GM12878 (cell line): ENCODE data around the gene TTLL12. TPM values are rescaled to one million over a fixed set of nuclear protein-coding genes. Genes with fewer than 3 reads are reported as not detected.

Experiments used
- ATAC-seq: fragments of 200-7000 bp; cut with Tn5 transposase; 3 replicates; pipeline ENCODE4 v1.9.1; 2020; ENCODE audit warnings: mild to moderate bottlenecking, moderate library complexity
- BruUV-seq: library from RNA; stranded (reverse); fragments of 400-500 nt; replicated peaks from 2 replicates; lab custom pipeline; 2021; lab: Mats Ljungman, UMichigan
- CTCF ChIA-PET: fragments of 300-600 bp; sonication (Branson Sonifier 250); formaldehyde crosslinking; extraction: SDS; loops from one replicate; lab custom pipeline; 2021; ENCODE audit warnings: inconsistent platforms; lab: Yijun Ruan, JAX
- POLR2A ChIA-PET: fragments of 350-600 bp; formaldehyde crosslinking; extraction: SDS; loops from one replicate; lab custom pipeline; 2021; ENCODE audit warnings: inconsistent platforms; lab: Charles Lee
- RAD21 ChIA-PET: fragments of 300-600 bp; sonication (Branson Sonifier 250); formaldehyde crosslinking; loops from one replicate; lab custom pipeline; 2023; ENCODE audit warnings: antibody characterized with exemption; ENCODE audit not compliant: unreplicated experiment; lab: Charles Lee
- SMC1A ChIA-PET: fragments of 300-600 bp; sonication (Branson Sonifier 250); formaldehyde crosslinking; loops from one replicate; lab custom pipeline; 2023; ENCODE audit not compliant: unreplicated experiment, uncharacterized antibody; lab: Charles Lee
- DNase-seq: peaks from one replicate; pipeline ENCODE4 v3.0.0-alpha.2; 2011; ENCODE audit warnings: low read depth, low spot score
- FAIRE-seq: peaks from 3 replicates; lab custom pipeline; 2011; peaks lifted over from hg19 to GRCh38; lab: Jason Lieb, UNC
- H2AFZ ChIP-seq: 2 replicates; pipeline ENCODE4 v1.6.0; 2011; ENCODE audit warnings: low read depth, low read length, control low read depth; ENCODE audit not compliant: control insufficient read depth
- H3K27ac ChIP-seq: 2 replicates; pipeline ENCODE4 v1.5.1; 2011; ENCODE audit warnings: control low read depth; ENCODE audit not compliant: control insufficient read depth, insufficient read depth
- H3K27me3 ChIP-seq, 2 experiments: replicated peaks in 1 of 2; 2 replicates each; pipeline versions ENCODE4 v1.6.0 to v1.6.1; 2011; ENCODE audit warnings: low read length in 1 of 2; ENCODE audit not compliant: control insufficient read depth in 2 of 2, insufficient read depth in 2 of 2
- H3K36me3 ChIP-seq, 2 experiments: 2 replicates each; pipeline ENCODE4 v1.5.1; 2011; ENCODE audit warnings: low read length in 1 of 2; ENCODE audit not compliant: control insufficient read depth in 2 of 2, insufficient read depth in 2 of 2
- H3K4me1 ChIP-seq: 2 replicates; pipeline ENCODE4 v1.6.1; 2011; ENCODE audit warnings: mild to moderate bottlenecking, low read length, moderate library complexity, mixed read lengths; ENCODE audit not compliant: control insufficient read depth, insufficient read depth
- H3K4me2 ChIP-seq: 2 replicates; pipeline ENCODE4 v1.6.0; 2011; ENCODE audit warnings: control low read depth; ENCODE audit not compliant: control insufficient read depth, insufficient read depth
- H3K4me3 ChIP-seq: fragments of 200-600 bp; sonication (generic); 2 replicates; pipeline ENCODE4 v1.5.1; 2016
- H3K79me2 ChIP-seq: 2 replicates; pipeline ENCODE4 v1.6.0; 2011; ENCODE audit warnings: low read length; ENCODE audit not compliant: control insufficient read depth, insufficient read depth
- H3K9ac ChIP-seq: 2 replicates; pipeline ENCODE4 v1.8.0; 2011; ENCODE audit warnings: low read length, control low read depth, mixed read lengths; ENCODE audit not compliant: control insufficient read depth, insufficient read depth
- H3K9me3 ChIP-seq: replicated peaks from 3 replicates; pipeline ENCODE4 v1.5.1; 2011; ENCODE audit warnings: mild to moderate bottlenecking, low read length; ENCODE audit not compliant: control insufficient read depth, insufficient read depth
- H4K20me1 ChIP-seq: 2 replicates; pipeline ENCODE4 v1.6.0; 2011; ENCODE audit not compliant: control insufficient read depth, insufficient read depth
- GATAD2B ChIP-seq: fragments of 450-650 bp; conservative IDR thresholded peaks from 2 replicates; pipeline ENCODE4 v1.6.1; 2017; ENCODE audit warnings: low read depth, mild to moderate bottlenecking, moderate library complexity
- HDAC2 ChIP-seq: fragments of 200-600 bp; sonication (generic); IDR thresholded peaks from 2 replicates; pipeline ENCODE4 v1.6.1; 2017
- IRF5 ChIP-seq: fragments of 450-650 bp; IDR thresholded peaks from 2 replicates; pipeline ENCODE4 v1.6.1; 2017; ENCODE audit warnings: borderline replicate concordance
- KLF5 ChIP-seq: fragments of 450-650 bp; IDR thresholded peaks from 2 replicates; pipeline ENCODE4 v1.6.1; 2014; ENCODE audit warnings: mild to moderate bottlenecking; ENCODE audit not compliant: partially characterized antibody
- MLLT1 ChIP-seq: fragments of 450-650 bp; IDR thresholded peaks from 2 replicates; pipeline ENCODE4 v1.6.1; 2016; ENCODE audit warnings: mild to moderate bottlenecking
- NFIC ChIP-seq: IDR thresholded peaks from 2 replicates; pipeline ENCODE4 v1.6.1; 2012; ENCODE audit warnings: low read depth, mild to moderate bottlenecking, inconsistent platforms, low read length, moderate library complexity
- RELB ChIP-seq: fragments of 450-650 bp; IDR thresholded peaks from 2 replicates; pipeline ENCODE4 v1.6.1; 2017; ENCODE audit warnings: low read depth, mild to moderate bottlenecking, moderate library complexity
- TARDBP ChIP-seq: IDR thresholded peaks from 2 replicates; pipeline ENCODE4 v1.6.1; 2016; ENCODE audit warnings: borderline replicate concordance
- TCF3 ChIP-seq: IDR thresholded peaks from 2 replicates; pipeline ENCODE4 v1.6.1; 2012; ENCODE audit warnings: low read depth, mild to moderate bottlenecking, low read length, borderline replicate concordance; ENCODE audit not compliant: insufficient read depth
- WGBS: methylation state at CpG from one replicate; pipeline ENCODE4 v1.1.6; 2016; ENCODE audit warnings: low lambda C conversion rate; ENCODE audit not compliant: insufficient replicate concordance, insufficient coverage; ENCODE audit errors: missing lambda C conversion rate; 5-methylcytosine and 5-hydroxymethylcytosine counted together
- in situ Hi-C: fragments of 300-500 bp; cut with MboI; formaldehyde crosslinking; loops from 9 replicates; pipeline ENCODE4 v1.14.3; 2018; ENCODE audit warnings: mixed read lengths
- intact Hi-C: fragments of 100-400 bp; cut with micrococcal nuclease; formaldehyde crosslinking; loops from one replicate; pipeline ENCODE4 v1.14.2; 2022; ENCODE audit not compliant: unreplicated experiment
- polyA plus RNA-seq, 11 experiments: library from polyadenylated mRNA; depleted of rRNA in 4 of 11; unstranded in 6 of 11; stranded (reverse) in 5 of 11; fragments of >200 nt; fragmentation: Nextera tagmentation in 4 of 11; fragmentation: Illumina TruSeq in 1 of 11; extraction: Ambion mirVana in 4 of 11; extraction: Trizol in 1 of 11; gene quantifications; 1 replicate in 1 of 11; 2 replicates in 10 of 11; pipeline versions ENCODE4 v1.2.1 to v1.2.3, GENCODE V29; 2011 to 2016; ENCODE audit warnings: inconsistent platforms in 2 of 11, missing spikeins in 2 of 11, low read depth in 1 of 11
- total RNA-seq, 4 experiments: library from RNA; depleted of rRNA in 3 of 4; stranded (reverse); fragments of >200 nt in 3 of 4; fragmentation: Illumina TruSeq in 1 of 4; extraction: Trizol in 1 of 4; gene quantifications; 2 replicates each; pipeline versions ENCODE4 v1.2.1 to v1.2.3, GENCODE V29; 2013 to 2021
- TF ChIP-seq, protein P1 (sequence below): fragments of 450-650 bp; IDR thresholded peaks from 2 replicates; pipeline ENCODE4 v1.6.1; 2017; ENCODE audit warnings: antibody characterized with exemption, mild to moderate bottlenecking, moderate library complexity
- TF ChIP-seq, protein P2 (sequence below): fragments of 450-650 bp; conservative IDR thresholded peaks from 2 replicates; pipeline ENCODE4 v1.6.1; 2017; ENCODE audit warnings: mild to moderate bottlenecking, moderate library complexity

TTLL12 gene
- total and polyA plus RNA-seq, 10 of the 15 experiments (the other 5 are each of a cell fraction or from before 2014, with no cell fraction given) = 1.00 to 89.8 (median 38.5) TPM

GRCh38 chr22:43205748-43206508 lies 19.0 kb upstream of the TTLL12 start:
- in situ Hi-C loops = no loop called here
- TF ChIP-seq, protein P1, sequence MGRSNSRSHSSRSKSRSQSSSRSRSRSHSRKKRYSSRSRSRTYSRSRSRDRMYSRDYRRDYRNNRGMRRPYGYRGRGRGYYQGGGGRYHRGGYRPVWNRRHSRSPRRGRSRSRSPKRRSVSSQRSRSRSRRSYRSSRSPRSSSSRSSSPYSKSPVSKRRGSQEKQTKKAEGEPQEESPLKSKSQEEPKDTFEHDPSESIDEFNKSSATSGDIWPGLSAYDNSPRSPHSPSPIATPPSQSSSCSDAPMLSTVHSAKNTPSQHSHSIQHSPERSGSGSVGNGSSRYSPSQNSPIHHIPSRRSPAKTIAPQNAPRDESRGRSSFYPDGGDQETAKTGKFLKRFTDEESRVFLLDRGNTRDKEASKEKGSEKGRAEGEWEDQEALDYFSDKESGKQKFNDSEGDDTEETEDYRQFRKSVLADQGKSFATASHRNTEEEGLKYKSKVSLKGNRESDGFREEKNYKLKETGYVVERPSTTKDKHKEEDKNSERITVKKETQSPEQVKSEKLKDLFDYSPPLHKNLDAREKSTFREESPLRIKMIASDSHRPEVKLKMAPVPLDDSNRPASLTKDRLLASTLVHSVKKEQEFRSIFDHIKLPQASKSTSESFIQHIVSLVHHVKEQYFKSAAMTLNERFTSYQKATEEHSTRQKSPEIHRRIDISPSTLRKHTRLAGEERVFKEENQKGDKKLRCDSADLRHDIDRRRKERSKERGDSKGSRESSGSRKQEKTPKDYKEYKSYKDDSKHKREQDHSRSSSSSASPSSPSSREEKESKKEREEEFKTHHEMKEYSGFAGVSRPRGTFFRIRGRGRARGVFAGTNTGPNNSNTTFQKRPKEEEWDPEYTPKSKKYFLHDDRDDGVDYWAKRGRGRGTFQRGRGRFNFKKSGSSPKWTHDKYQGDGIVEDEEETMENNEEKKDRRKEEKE = no peak
- TF ChIP-seq GATAD2B (no peak), TCF3 (no peak), NFIC (no peak), TARDBP (no peak), HDAC2 (no peak), RELB (no peak), IRF5 (no peak), MLLT1 (no peak), KLF5 (no peak)
- TF ChIP-seq, protein P2, sequence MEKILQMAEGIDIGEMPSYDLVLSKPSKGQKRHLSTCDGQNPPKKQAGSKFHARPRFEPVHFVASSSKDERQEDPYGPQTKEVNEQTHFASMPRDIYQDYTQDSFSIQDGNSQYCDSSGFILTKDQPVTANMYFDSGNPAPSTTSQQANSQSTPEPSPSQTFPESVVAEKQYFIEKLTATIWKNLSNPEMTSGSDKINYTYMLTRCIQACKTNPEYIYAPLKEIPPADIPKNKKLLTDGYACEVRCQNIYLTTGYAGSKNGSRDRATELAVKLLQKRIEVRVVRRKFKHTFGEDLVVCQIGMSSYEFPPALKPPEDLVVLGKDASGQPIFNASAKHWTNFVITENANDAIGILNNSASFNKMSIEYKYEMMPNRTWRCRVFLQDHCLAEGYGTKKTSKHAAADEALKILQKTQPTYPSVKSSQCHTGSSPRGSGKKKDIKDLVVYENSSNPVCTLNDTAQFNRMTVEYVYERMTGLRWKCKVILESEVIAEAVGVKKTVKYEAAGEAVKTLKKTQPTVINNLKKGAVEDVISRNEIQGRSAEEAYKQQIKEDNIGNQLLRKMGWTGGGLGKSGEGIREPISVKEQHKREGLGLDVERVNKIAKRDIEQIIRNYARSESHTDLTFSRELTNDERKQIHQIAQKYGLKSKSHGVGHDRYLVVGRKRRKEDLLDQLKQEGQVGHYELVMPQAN = no peak
- TF ChIP-seq, all 136 proteins: peak for 0
- no peak overlapping the region for H3K9ac ChIP-seq
- no peak overlapping the region for H2AFZ ChIP-seq
- RAD21 ChIA-PET = no interaction called here
- no peak overlapping the region for H3K27ac ChIP-seq
- no peak overlapping the region for H3K4me2 ChIP-seq
- no TSS peak for BruUV-seq
- SMC1A ChIA-PET = no interaction called here
- H4K20me1 ChIP-seq = no peaks in the 10 kb centered on the region
- no peaks in the 10 kb centered on the region for H3K4me1 ChIP-seq
- DNase-seq (no peak), ATAC-seq (no peak), FAIRE-seq (no peak)
- no peaks in the 10 kb centered on the region; a peak in 1 of 4 replicates for H3K27me3 ChIP-seq
- intact Hi-C loops = no loop called here
- no peaks in the 10 kb centered on the region for H3K79me2 ChIP-seq
- H3K9me3 ChIP-seq = no peaks in the 10 kb centered on the region
- no peak overlapping the region for H3K4me3 ChIP-seq
- no peaks in the 10 kb centered on the region for H3K36me3 ChIP-seq
- POLR2A ChIA-PET = no interaction called here
- CTCF ChIA-PET = no interaction called here
- WGBS = 2% methylated on average over 5 of the region's 5 CpGs
